GM18526 (cell line): Measurements from ENCODE around the gene C20orf173.

Experiments used
- POLR2A ChIP-seq: IDR thresholded peaks from 3 replicates; pipeline ENCODE4 v1.6.1; 2011; ENCODE audit not compliant: insufficient read length; ENCODE audit errors: extremely low read depth

C20orf173 gene

DNA sequence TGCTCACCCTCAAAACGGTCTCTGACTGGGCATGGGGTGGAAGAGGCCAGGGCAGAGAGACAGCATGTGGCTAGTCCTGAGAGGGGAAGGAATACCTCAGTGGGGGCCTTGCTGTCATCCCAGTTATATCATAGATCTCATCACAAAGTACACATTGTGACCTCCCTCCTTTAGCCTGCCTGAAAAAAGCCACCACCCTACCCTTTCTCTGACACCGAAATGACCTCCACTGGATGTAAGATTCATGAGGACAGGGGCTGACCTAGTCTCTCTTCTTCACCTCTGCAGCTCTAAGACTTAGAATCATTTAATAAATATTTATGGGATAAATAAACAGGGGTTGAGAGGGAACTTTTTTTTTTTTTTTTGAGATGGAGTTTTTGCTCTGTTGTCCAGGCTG, at the start of gene C20orf173:
C20orf173 (minus strand) TSS at position 101 of the 400 bp plus-strand sequence. CDS start 279 bp downstream, outside the sequence.
- TF ChIP-seq POLR2A = no peak

DNA sequence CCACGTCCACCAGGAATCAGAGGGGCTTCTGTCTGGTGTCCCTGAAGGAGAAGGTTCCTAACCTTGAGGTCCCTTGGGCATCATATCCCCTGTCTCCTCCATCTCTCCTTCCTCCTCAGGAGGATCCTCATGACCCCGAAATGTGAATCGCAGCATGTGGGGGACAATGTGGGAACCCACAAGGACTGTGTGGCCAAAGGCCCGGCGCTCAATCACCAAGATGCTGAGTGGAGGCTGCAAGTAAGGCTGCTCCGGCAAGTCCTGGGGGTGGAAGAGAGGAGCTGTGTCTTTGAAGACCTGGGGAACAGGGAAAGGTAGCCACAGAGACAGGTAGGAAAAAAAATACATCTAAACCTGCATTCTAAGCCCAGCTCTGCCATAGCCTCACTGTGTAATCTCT, 49.7 kb upstream of the C20orf173 start:
- no peak for TF ChIP-seq POLR2A

DNA sequence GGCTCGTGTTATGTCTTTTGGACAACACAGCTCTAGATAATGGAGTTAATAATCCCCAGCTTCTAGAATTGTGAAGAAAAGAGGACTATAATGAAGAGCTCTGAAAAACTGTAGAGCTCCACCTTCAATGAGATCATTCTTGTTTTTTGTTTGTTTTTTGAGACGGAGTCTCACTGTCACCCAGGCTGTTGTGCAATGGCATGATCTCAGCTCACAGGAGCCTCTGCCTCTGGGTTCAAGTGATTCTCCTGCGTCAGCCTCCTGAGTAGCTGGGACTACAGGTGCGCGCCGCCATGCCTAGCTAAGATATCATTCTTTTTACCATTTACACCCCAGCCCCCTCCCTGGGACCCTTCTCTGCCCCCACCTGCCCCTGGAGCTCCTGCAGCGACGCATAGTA, 49.0 kb upstream of the C20orf173 start:
- TF ChIP-seq POLR2A = no peak

DNA sequence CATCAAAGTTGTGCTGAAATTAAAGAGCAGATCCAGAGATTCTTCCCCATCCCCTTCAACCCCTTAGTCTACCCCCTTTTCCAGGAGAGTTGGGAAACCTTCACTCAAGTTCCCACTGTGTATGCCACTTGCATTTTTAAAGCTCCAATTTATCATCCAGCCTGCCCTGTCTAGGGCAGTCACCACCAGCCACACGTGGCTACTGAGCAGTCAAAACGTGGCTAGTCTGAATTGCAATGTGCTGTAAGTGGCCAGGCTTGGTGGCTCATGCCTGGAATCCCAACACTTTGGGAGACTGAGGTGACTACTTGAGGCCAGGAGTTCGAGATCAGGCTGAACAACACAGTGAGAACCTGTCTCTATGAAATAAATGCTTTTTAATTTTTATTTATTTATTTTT, 47.4 kb upstream of the C20orf173 start:
- no peak for TF ChIP-seq POLR2A

DNA sequence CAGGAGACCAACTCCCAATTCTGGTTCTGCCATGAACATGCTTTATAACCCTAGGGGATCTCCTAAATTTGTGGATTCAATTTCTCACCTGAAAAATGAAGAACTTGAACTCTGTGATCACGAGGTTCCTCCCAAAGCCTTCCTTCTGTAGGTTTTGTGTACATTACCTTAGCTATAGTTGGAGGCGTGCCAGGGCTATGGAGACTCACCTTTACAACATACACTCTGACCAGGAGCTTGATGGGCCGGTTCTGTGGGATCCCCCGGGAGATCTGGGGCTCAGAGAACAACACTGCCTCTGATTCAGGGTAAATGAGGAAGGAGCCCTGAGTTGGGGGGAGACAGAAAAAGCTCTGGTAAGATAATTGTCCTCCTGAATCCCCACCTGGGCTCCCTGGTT, 46.5 kb upstream of the C20orf173 start:
- TF ChIP-seq POLR2A = no peak

DNA sequence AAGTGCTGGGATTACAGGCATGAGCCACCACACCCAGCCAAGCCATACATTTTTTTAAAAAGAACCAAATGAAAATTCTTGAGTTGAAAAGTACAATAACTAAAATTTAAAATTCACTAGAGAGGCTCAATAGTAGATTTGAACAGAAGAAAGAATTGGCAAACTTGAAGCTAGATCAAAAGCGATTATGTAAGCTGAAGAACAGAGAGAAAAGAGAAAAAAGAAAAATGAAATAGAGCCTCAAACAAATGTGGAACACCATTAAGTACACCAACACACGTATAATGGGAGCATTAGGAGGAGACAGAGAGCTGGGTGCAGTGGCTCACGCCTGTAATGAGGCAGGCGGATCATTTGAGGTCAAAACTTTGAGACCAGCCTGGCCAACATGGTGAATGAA, 43.4 kb upstream of the C20orf173 start:
- no peak for TF ChIP-seq POLR2A

- no peak for TF ChIP-seq POLR2A
Observed at GRCh38 chr20:35571555-35571954, 42.1 kb upstream of the C20orf173 start.

DNA sequence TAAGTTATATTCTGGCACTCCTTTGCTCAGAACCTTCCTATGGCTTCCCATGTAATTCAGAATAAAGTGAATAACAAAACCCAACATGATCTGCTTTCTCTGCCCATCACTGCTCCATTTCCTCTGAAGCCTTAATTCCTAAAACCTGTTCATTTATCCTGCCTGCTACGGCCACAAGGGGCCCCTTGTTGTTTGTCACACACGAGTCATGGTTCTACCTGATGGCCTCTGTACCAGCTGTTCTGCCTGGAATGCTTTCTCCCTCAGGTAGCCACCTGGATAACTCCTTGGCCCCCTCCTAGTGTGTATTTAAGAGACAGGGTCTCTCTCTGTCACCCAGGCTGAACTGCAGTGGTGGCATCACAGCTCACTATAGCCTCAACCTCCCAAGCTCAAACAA, 39.2 kb upstream of the C20orf173 start:
- TF ChIP-seq POLR2A = no peak

DNA sequence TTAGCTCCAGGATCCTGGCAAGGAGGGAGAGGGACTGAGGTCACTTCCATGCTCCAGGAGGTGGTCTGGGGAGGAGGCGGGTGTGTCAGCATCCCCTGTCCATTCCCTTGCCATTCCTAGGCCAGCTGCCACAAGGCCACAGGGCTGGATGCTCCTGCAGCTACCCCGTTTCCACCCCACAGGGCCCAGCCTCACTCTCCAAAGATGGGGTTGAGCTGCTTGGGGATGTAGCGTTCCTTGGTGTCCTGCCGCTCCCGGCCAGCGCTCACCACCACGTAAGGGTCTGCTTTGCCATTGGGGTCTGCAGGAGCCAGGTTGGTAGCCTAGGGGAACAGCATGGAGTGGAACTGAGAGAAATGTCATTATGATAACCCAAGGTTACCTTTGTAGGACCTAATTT, 35.5 kb upstream of the C20orf173 start:
- TF ChIP-seq POLR2A = no peak

GRCh38 chr20:35563834-35564233, 34.4 kb upstream of the C20orf173 start:
- TF ChIP-seq POLR2A = no peak

- TF ChIP-seq POLR2A = no peak
Observed at GRCh38 chr20:35562541-35563110, 33.2 kb upstream of the C20orf173 start.

DNA sequence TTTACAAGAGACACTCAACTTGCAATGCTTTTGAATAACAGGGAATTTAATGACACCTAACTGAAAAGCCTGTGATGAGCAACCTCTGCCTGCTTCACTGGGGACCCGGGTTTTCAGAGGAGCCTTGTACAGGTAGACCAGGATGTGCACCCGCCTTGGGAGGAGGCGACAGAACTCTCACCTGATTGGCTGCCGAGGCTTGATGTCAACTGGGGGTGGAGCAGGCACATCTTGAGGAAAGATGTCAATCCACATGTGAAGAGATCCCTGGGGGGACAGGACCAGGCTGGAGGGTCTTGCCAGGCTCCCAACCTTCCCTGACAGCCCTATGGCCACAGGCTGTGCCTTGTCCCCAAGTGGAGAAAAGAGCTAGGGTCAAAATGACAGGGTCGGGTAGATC, 32.2 kb upstream of the C20orf173 start:
- TF ChIP-seq POLR2A = no peak

GRCh38 chr20:35561268-35561667, 31.8 kb upstream of the C20orf173 start:
- TF ChIP-seq POLR2A = no peak

- no peak for TF ChIP-seq POLR2A
Observed at GRCh38 chr20:35560541-35560940, 31.1 kb upstream of the C20orf173 start.

DNA sequence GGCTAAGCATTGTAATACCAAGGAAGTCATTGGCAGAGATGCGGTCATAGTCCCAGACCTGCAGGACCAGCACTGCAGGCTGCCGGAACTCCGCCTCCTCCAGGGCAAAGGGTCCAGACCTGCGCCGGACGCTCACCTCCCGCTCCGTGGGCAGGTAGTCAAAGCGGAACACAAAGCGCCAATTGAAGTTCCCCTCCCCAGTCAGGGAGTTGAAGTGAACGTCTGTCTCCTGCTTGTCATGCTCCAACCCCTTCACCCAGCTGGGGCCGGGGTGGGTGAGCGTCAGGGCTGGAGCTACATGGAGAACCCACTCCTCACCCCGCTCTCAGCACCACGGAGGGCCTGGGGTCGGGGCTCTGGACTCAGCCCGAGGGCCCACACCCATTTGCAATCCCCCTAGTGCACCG, 30.7 kb upstream of the C20orf173 start:
- TF ChIP-seq POLR2A = no peak

- no peak for TF ChIP-seq POLR2A
Observed at GRCh38 chr20:35559042-35559693, 29.7 kb upstream of the C20orf173 start.

GRCh38 chr20:35558451-35558850, 29.0 kb upstream of the C20orf173 start:
- no peak for TF ChIP-seq POLR2A
